Measurements from ENCODE around the gene RNH1.

Gene RNH1

DNA sequence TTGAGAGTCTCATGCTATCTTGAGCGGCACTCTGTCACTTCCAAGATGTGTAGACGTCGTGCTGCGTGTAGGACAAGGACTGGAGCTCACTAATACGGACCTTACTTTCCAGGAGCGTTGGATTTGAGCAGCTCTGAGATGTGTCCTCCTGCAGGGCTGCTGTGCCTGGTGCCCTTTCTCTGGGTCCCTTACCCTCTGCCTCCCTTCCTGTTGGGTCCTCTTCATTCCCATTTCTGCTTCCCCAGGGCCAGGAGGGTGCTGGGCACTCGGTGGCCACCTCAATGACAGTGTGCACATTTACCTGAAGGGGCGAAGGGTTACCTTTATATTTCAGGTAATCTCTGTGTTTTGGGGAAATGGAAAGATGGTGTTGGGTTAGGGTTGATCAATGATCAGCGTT is 53.0 kb downstream of the RNH1 start:
- Histone ChIP-seq H3K9ac (ENCODE audit: low read length) (no peak overlapping the region), H3K79me2 (ENCODE audit: insufficient read depth, low read length) (peaks cover 14% of the 10 kb centered on the region), H2AFZ (ENCODE audit: low read depth, low read length, severe bottlenecking) (no peak overlapping the region), H3K9me2 (replicated peaks; ENCODE audit: insufficient read depth, low read length) (no peaks in the 10 kb centered on the region), H3F3A (ENCODE audit: insufficient read depth) (peaks cover 4% of the 10 kb centered on the region), H3K27ac (ENCODE audit: low read depth, low read length) (no peak overlapping the region), H3K9me3 (ENCODE audit: insufficient read depth, low read length) (no peaks in the 10 kb centered on the region), H3K4me2 (ENCODE audit: low read depth, low read length, poor library complexity, severe bottlenecking) (no peak overlapping the region), H4K20me1 (ENCODE audit: low read depth, low read length) (no peaks in the 10 kb centered on the region), H3K36me3 (ENCODE audit: low read length) (no peaks in the 10 kb centered on the region), H3K4me3 (ENCODE audit: insufficient read depth, low read length, poor library complexity, severe bottlenecking) (no peak overlapping the region), H3K27me3 (ENCODE audit: low read length) (no peaks in the 10 kb centered on the region)
- TF ChIP-seq CTCF (IDR thresholded peaks at IDR 0.05; ENCODE audit: insufficient read depth, low read length, poor library complexity, severe bottlenecking) (no peak), EZH2phosphoT487 (conservative IDR thresholded peaks at IDR 0.05; ENCODE audit: low read length) (no peak)

- H3K27ac ChIP-seq (ENCODE audit: low read depth, low read length) = no peak overlapping the region
- H3K9ac ChIP-seq (ENCODE audit: low read length) = no peak overlapping the region
- peaks cover 14% of the 10 kb centered on the region for H3K79me2 ChIP-seq (ENCODE audit: insufficient read depth, low read length)
- H3K4me3 ChIP-seq (ENCODE audit: insufficient read depth, low read length, poor library complexity, severe bottlenecking) = no peak overlapping the region
- no peaks in the 10 kb centered on the region for H3K27me3 ChIP-seq (ENCODE audit: low read length)
- no peaks in the 10 kb centered on the region for H3K9me2 ChIP-seq (replicated peaks; ENCODE audit: insufficient read depth, low read length)
- H4K20me1 ChIP-seq (ENCODE audit: low read depth, low read length) = no peaks in the 10 kb centered on the region
- H2AFZ ChIP-seq (ENCODE audit: low read depth, low read length, severe bottlenecking) = no peak overlapping the region
- H3K4me2 ChIP-seq (ENCODE audit: low read depth, low read length, poor library complexity, severe bottlenecking) = no peak overlapping the region
- no peaks in the 10 kb centered on the region for H3K9me3 ChIP-seq (ENCODE audit: insufficient read depth, low read length)
- peaks cover 9% of the 10 kb centered on the region for H3F3A ChIP-seq (ENCODE audit: insufficient read depth)
- no peaks in the 10 kb centered on the region for H3K36me3 ChIP-seq (ENCODE audit: low read length)
- no peak for TF ChIP-seq CTCF (IDR thresholded peaks at IDR 0.05; ENCODE audit: insufficient read depth, low read length, poor library complexity, severe bottlenecking)
- no peak for TF ChIP-seq EZH2phosphoT487 (conservative IDR thresholded peaks at IDR 0.05; ENCODE audit: low read length)
Measured at GRCh38 chr11:453564-453963, 53.5 kb downstream of the RNH1 start.

DNA sequence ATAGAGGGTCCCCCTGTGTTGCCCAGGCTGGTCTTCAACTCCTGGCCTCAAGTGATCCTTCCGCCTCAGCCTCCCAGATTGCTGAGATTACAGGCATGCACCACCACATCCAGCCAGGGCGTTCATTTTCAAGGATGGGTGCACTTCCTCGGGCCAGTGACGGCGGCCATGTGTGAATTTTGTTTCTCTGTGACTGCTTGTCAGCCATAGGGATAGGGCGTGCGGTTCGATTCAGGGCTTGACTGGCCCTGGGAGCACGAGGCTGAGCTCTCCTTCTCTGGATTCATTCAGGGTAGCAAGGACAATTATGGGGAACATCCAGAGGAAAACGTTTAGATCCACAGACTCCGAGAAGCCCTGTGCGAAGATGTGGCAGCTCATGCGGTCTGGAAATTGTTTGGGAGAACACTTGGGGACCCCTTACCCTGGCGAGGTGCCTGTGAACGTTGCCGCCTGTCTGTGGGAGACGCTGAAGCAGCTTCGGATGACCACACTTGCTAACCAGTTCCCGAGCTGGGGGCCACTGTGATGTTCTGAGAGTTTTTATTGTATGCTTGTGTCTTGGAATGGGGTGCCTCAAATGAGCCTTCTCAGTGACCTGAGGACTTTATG is 54.0 kb downstream of the RNH1 start:
- Histone ChIP-seq H3K9me3 (ENCODE audit: insufficient read depth, low read length) (no peaks in the 10 kb centered on the region), H3K4me2 (ENCODE audit: low read depth, low read length, poor library complexity, severe bottlenecking) (no peak overlapping the region), H2AFZ (ENCODE audit: low read depth, low read length, severe bottlenecking) (no peak overlapping the region), H3K79me2 (ENCODE audit: insufficient read depth, low read length) (peaks cover 14% of the 10 kb centered on the region), H4K20me1 (ENCODE audit: low read depth, low read length) (no peaks in the 10 kb centered on the region), H3K4me3 (ENCODE audit: insufficient read depth, low read length, poor library complexity, severe bottlenecking) (no peak overlapping the region), H3K9me2 (replicated peaks; ENCODE audit: insufficient read depth, low read length) (no peaks in the 10 kb centered on the region), H3K27ac (ENCODE audit: low read depth, low read length) (no peak overlapping the region), H3K9ac (ENCODE audit: low read length) (no peak overlapping the region), H3K36me3 (ENCODE audit: low read length) (no peaks in the 10 kb centered on the region), H3F3A (ENCODE audit: insufficient read depth) (peaks cover 12% of the 10 kb centered on the region), H3K27me3 (ENCODE audit: low read length) (no peaks in the 10 kb centered on the region)
- no peak for TF ChIP-seq CTCF (IDR thresholded peaks at IDR 0.05; ENCODE audit: insufficient read depth, low read length, poor library complexity, severe bottlenecking)
- no peak for TF ChIP-seq EZH2phosphoT487 (conservative IDR thresholded peaks at IDR 0.05; ENCODE audit: low read length)
